Vagina (tissue), 2 donors: Measurements from ENCODE around the gene MSI2.

Source experiments
- POLR2AphosphoS5 ChIP-seq, 2 donors: sonication (generic); formaldehyde crosslinking; IDR thresholded peaks; one replicate each; pipeline ENCODE4 v1.9.0; 2017; ENCODE audit warnings: antibody characterized with exemption in 2 of 2, mild to moderate bottlenecking in 2 of 2, low read depth in 1 of 2; ENCODE audit not compliant: insufficient read depth in 1 of 2
- TF ChIP-seq, protein P1 (sequence below), 3 experiments: fragments of 450-650 bp in 2 of 3; fragments of 200-600 bp in 1 of 3; sonication (generic) in 1 of 3; IDR thresholded peaks; one replicate each; pipeline ENCODE4 v1.5.1; 2017 to 2019; ENCODE audit warnings: antibody characterized with exemption in 3 of 3, mild to moderate bottlenecking in 2 of 3, moderate library complexity in 2 of 3

DNA sequence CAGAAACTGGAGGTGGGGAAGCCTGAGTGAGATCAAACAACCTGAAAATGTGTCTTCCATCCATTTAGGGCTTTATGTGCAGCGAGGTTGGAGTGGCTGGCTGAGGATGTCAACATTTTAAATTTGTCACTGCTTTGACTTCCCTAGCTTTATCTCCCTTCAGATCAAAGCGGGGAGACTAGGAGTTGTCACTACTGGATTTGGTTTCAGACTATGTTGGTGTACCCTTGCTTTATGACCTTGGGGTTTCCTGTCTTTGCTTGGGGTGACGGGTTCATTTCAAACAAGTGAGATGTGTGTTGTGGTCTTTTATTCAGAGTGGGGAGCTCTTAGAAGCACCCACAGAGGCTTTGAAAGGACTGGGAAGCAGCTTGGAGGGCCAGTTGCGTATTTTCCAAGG is 25.6 kb downstream of the MSI2 start:
- TF ChIP-seq POLR2AphosphoS5 (IDR thresholded peaks at IDR 0.05; ENCODE audit: insufficient read depth in 1 of 2, low read depth in 1 of 2): no peak
- TF ChIP-seq, protein P1, sequence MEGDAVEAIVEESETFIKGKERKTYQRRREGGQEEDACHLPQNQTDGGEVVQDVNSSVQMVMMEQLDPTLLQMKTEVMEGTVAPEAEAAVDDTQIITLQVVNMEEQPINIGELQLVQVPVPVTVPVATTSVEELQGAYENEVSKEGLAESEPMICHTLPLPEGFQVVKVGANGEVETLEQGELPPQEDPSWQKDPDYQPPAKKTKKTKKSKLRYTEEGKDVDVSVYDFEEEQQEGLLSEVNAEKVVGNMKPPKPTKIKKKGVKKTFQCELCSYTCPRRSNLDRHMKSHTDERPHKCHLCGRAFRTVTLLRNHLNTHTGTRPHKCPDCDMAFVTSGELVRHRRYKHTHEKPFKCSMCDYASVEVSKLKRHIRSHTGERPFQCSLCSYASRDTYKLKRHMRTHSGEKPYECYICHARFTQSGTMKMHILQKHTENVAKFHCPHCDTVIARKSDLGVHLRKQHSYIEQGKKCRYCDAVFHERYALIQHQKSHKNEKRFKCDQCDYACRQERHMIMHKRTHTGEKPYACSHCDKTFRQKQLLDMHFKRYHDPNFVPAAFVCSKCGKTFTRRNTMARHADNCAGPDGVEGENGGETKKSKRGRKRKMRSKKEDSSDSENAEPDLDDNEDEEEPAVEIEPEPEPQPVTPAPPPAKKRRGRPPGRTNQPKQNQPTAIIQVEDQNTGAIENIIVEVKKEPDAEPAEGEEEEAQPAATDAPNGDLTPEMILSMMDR (IDR thresholded peaks at IDR 0.05): no peak
